ENCODE measurements around the gene ARHGAP42.

DNA sequence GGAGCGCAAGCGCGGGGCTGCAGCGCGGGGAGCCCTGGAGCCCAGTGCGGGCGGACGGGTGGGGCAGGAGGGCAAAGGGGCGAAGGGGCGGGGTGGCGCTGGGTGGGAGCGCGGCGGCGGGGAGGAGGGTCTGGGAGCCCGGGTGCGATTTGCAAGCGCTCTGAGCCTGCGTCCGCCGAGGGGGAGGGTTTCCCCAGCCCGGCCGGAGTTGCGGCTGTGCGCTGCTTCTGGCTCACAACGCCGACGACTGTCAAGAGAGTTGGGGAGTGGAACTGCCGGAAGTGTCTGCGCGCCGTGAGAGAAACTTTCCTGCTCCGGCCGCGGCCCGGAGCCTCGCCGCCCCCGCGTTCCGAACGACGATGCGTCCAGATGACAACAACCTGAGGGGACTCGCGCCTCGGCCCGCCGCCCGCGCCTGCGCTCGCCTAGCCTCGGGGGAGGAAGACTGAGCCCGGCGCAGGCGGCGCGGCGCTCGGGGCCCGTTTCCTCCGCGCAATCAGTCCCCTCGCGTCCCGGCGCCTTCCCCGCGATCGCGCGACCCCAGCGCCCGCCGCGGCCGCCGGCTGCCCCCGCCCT is at the start of gene ARHGAP42:
- TF ChIP-seq CTCF (IDR thresholded peaks at IDR 0.05) (no peak), POLR2A (IDR thresholded peaks at IDR 0.05) (peak in 1 of 2 donors; percentile 51)
